Adipose tissue (tissue), 3 donors: Measurements from ENCODE around the gene PWWP2A. TPM values are rescaled to one million over a fixed set of nuclear protein-coding genes. Genes with fewer than 3 reads are reported as not detected.

Source experiments
- H3K27ac ChIP-seq: one replicate; pipeline ENCODE4 v1.5.1; 2013; ENCODE audit warnings: low read depth, low read length
- WGBS, 3 donors: extraction: QIAGEN DNeasy Blood & Tissue Kit; methylation state at CpG; one replicate each; pipeline ENCODE4 v1.1.7; 2013; 5-methylcytosine and 5-hydroxymethylcytosine counted together
- polyA plus RNA-seq, 3 donors: library from polyadenylated mRNA; stranded (reverse); fragments of 200-250 nt; gene quantifications; one replicate each; pipeline ENCODE4 v1.2.3, GENCODE V29; 2013
- donor health status: healthy with polysubstance abuse.
- donor health status: Bipolar disorder and iron deficiency.
- donor health status: healthy.

PWWP2A gene
- polyA plus RNA-seq, 3 donors = 4.5 to 7.3 (median 7.2) TPM

- 94 to 100% (median 99%) methylated on average over 1 of the region's 1 CpG for WGBS, 3 donors
- no peak overlapping the region for H3K27ac ChIP-seq
These were observed 15.1 kb upstream of the PWWP2A start for GRCh38 chr5:160134332-160134731.

- H3K27ac ChIP-seq = no peak overlapping the region
- 48 to 57% (median 50%) methylated on average over 7 of the region's 7 CpGs for WGBS, 3 donors
These were observed 14.7 kb upstream of the PWWP2A start for GRCh38 chr5:160133918-160134304.

- 24 to 45% (median 36%) methylated on average over 31 of the region's 31 CpGs for WGBS, 3 donors
- H3K27ac ChIP-seq = no peak overlapping the region
These were observed 14.0 kb upstream of the PWWP2A start for GRCh38 chr5:160133071-160133917.

GRCh38 chr5:160129841-160130240 is 10.6 kb upstream of the PWWP2A start:
- H3K27ac ChIP-seq = no peak overlapping the region
- WGBS, 3 donors = 86 to 93% (median 89%) methylated on average over 4 to 6 of the region's 6 CpGs

DNA sequence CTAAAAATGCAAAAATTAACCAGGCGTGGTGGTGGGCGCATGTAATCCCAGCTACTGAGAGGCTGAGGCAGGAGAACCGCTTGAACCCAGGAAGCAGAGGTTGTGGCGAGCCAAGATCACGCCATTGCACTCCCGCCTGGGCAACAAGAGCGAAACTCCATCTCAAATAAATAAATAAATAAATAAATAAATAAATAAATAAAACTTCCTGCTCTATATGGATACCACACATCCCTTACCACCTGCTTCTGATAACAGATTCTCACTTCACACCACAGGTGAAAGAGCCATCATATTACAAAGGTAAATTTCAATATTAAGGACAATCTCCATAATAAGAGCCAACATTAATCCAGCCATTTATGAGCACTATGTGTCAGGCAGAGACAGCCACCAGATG is 9.4 kb upstream of the PWWP2A start:
- 85 to 98% (median 97%) methylated on average over 7 of the region's 7 CpGs for WGBS, 3 donors
- no peak overlapping the region for H3K27ac ChIP-seq

- WGBS, 3 donors = 6 to 12% (median 12%) methylated on average over 12 of the region's 12 CpGs
- no peak overlapping the region for H3K27ac ChIP-seq
These were observed 636 bp upstream of the PWWP2A start for GRCh38 chr5:160119905-160120266.

DNA sequence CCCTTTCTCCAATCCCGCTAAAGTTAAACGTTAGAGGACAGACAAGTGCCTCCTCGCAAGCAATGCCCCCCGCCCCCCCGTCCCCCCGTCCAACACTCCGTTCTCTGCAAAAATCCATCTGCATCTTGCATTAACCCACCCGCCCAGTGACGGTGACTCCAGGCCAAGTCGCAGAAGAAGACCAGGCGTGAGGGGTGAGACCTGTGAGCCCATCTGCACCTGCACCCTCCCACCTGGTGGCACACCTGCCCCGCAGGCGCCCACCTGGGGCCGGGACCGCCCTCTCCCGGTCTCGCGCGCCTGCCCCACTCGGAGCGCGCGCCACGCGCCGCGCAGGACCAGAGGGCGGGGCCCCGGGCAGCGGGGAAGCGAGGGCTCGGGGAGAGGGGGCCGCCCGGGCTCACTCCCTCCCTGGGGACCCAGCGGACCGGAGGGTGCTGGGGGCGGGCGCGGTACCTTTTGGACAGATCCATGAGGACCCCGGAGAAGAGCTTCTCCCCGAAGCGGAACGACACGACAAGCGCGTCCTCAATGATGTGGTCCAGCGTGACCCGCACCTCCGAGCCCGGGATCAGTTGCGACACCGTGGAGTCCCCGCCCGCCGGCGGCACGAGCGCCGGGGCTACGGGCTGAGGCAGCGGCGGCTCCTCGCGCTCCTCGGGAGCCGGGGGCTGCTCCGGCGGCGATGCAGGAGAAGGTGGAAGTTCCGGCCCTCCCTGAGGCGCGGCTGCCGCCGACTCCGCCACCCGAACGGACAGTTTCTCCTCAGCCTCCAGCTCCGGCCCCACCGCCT is 705 bp downstream of the PWWP2A start:
- peak overlapping the region; percentile 55 for H3K27ac ChIP-seq
- WGBS, 3 donors = 0% methylated on average over 77 to 79 of the region's 79 CpGs

- H3K27ac ChIP-seq = no peak overlapping the region
- 96 to 98% (median 98%) methylated on average over 7 of the region's 7 CpGs for WGBS, 3 donors
These were observed 2.3 kb downstream of the PWWP2A start for GRCh38 chr5:160116991-160117390.

GRCh38 chr5:160108124-160108523 is 11.1 kb downstream of the PWWP2A start:
- no peak overlapping the region for H3K27ac ChIP-seq
- WGBS, 3 donors = 92 to 96% (median 96%) methylated on average over 2 of the region's 2 CpGs

GRCh38 chr5:160105686-160106360 is 13.4 kb downstream of the PWWP2A start:
- no peak overlapping the region for H3K27ac ChIP-seq
- 67 to 87% (median 82%) methylated on average over 4 of the region's 4 CpGs for WGBS, 3 donors

GRCh38 chr5:160097991-160098390 is 21.3 kb downstream of the PWWP2A start:
- WGBS, 3 donors = 65 to 89% (median 65%) methylated on average over 4 of the region's 4 CpGs
- no peak overlapping the region for H3K27ac ChIP-seq

DNA sequence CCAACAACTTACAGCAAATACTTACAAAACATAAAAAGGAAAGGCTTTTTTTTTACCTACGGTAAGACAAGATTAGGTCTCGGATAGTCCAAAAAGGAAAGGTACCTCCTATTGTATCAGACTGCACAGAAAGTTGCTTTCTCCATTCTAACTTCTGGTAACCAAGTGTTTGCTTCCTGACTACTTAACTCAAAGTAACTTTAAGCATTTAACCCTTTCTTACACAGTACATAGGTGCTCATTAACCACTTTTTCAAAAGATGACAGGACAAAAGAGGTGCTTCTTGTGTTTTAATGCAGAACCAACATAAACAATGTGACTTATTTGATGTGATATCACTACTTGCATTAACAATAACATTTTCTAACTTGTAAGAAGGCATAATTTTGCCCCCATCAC is 23.1 kb downstream of the PWWP2A start:
- 86 to 95% (median 89%) methylated on average over 2 of the region's 2 CpGs for WGBS, 3 donors
- H3K27ac ChIP-seq = no peak overlapping the region

DNA sequence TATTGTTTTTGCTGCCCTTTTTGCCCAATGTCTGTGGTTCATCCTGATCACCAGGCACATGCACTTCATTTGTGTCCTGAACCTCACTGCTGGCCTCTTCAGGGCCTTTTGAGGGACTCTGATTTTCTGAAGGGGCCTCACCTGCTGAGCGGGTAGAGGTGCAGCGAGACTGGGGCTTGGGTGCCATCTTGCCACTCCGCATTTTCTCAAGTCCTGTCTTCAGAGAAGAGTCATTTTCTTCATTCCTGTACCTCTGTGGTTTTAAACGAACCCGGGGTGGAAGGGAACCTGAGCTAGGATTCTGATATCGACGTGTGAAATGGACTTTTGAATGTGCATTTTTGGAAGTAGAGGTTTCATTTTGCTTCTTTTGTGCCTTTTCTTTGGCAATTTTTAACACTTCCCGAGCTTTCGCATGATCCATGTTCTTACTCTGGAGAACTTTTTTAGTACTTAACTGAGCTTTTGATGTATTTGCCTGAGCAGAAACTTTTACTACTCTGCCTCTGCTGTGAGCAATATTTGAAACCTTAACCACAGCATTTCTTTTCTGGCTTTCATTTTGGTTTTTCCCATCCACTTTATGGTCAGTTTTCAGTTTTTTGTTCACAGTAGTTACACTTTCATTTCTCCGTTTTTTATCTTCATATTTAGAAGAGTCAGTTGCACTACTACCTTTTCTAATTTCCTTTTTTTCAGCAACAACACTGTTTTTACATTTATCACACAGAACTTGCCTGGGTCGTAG is 26.1 kb downstream of the PWWP2A start:
- whole genome bisulfite sequencing, 3 donors = 90 to 94% (median 91%) methylated on average over 11 of the region's 11 CpGs
- H3K27ac ChIP-seq = no peak overlapping the region

DNA sequence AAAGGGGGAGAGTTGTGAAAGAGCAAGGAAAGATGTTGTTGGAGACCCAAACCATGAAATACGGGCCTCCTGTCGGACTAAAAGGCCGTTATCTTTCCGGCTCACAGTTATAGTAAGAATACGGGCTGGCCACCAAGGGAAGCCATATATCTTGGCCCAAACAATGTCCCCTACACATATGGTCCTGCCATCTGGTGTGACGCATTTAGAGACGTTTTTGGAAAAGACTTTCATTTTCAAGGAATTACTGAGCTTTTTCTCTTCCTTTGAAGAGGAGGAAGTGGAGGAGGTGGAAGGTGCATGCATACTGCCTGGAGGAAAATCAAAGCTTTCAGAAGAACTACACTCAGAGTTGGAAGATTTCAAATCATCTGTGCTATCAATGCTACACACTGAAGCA is 26.7 kb downstream of the PWWP2A start:
- 89% methylated on average over 7 of the region's 7 CpGs for WGBS, 3 donors
- no peak overlapping the region for H3K27ac ChIP-seq

DNA sequence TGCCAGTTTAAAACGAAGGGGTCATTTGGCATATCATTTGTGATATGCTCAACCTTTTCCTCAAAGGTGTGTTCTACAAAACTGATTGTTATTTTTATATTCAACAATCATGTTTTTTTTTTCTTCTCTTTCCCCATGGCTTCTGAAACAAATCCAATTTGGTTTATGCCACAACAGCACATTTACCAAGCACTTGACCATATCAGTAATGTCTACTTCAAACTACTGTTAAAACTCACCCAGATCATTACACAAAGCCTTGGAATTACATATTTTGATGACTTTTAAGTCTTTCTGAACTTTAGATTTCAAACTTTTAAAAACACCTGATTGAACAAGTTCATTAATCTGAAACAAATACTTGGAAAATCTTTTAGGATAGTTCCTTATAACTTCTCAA is 29.2 kb downstream of the PWWP2A start:
- 68 to 79% (median 78%) methylated on average over 1 of the region's 1 CpG for WGBS, 3 donors
- H3K27ac ChIP-seq = no peak overlapping the region

- no peak overlapping the region for H3K27ac ChIP-seq
- 79 to 84% (median 79%) methylated on average over 2 of the region's 2 CpGs for WGBS, 3 donors
These were observed 29.7 kb downstream of the PWWP2A start for GRCh38 chr5:160089531-160089930.

- no peak overlapping the region for H3K27ac ChIP-seq
- 80 to 90% (median 84%) methylated on average over 1 of the region's 1 CpG for WGBS, 3 donors
These were observed 30.4 kb downstream of the PWWP2A start for GRCh38 chr5:160088805-160089204.

DNA sequence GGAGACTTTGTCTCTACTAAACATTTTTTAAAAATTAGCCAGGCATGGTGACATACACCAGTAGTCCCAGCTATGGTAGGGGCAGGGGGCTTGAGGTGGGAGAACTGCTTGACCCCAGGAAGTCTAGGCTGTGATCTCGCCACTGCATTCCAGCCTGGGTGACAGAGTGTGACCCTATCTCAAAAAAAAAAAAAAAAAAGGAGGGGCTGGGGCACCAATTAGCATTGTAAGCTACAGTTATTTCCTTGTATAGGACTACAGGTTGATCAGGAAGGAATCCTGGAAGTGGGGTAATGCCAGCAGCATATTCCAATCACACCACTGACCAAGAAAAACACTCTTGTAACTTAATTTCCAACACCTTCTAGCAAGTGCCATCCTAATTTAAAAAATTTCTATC is 32.1 kb downstream of the PWWP2A start:
- H3K27ac ChIP-seq = no peak overlapping the region
- WGBS, 3 donors = 86 to 100% (median 97%) methylated on average over 1 of the region's 1 CpG
